Measurements from ENCODE around the gene EQTN.

- TF ChIP-seq CTCF (conservative IDR thresholded peaks at IDR 0.05 in 1 of 2, IDR thresholded peaks at IDR 0.05 in 1 of 2; ENCODE audit: extremely low read depth in 1 of 2, insufficient read depth in 1 of 2, low read depth in 1 of 2, low read length in 2 of 2): no peak
- no peak for TF ChIP-seq EZH2 (IDR thresholded peaks at IDR 0.05; ENCODE audit: borderline replicate concordance, low read length)
Observed at GRCh38 chr9:27344776-27345175, 47.8 kb upstream of the EQTN start.
